ENCODE measurements around the gene FAM193B. TPM values are rescaled to one million over a fixed set of nuclear protein-coding genes. Genes with fewer than 3 reads are reported as not detected.

Gene FAM193B
- total and polyA plus RNA-seq, 9 of the 15 experiments (the other 6 are each of a cell fraction or from before 2014, with no cell fraction given), result 4.4 to 76.4 (median 37.3) TPM

DNA sequence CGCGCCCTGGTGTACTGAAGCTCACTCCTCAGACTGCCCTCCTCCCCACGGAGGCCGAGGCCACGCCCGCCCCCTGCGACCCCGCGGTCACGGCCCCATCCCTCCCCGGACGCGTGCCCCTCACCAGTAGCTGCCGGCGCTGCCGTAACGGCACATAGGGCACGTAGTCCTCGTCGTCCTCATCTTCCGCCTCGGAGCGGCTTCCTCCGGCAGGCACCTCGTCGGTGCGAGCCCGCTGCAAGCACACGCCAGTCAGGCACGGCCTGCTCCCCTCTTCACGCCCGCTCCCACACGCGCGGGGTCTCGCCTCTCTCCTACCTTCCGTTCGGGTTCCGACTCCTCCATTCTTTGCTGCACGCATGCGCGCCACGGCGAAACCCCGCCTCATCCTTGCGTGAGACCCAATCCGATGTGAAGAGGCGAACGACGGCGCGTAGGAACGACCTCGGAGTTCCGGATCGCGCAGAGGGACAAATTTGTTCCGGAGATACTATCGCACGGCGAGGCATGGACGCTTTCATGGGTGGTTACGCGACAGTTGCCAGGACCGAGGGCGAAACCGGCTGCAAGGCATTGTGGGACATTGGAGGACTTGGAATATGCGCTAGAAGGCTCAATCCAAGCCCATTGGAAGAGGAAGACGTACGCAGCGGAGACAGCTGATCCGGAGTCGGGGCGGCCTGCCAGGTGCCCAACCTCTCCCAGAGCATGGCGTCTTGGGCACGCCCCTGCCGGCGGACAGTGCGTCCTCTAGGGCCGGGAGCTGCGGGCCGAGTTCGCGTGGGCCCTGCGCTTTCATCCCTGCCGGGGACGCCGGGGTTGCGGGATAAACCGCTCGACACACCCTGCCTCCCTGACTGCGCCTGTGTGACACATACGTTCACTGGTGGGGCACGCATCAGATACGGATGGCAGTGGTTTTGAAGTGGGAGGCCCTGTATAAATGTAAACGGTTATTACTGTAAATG lies 37.5 kb downstream of the FAM193B start, which contains the start of gene DDX41:
DDX41 (minus strand) TSS at position 361 of the 968 bp plus-strand sequence; CDS start at position 345, 16 bp downstream.
- Histone ChIP-seq H3K9me3 (replicated peaks; ENCODE audit: control insufficient read depth, insufficient read depth, low read depth, low read length) (no peaks in the 10 kb centered on the region), H3K27me3 (ENCODE audit: control insufficient read depth in 2 of 2, insufficient read depth in 2 of 2, low read length in 2 of 2) (no peaks in the 10 kb centered on the region), H3K27ac (ENCODE audit: extremely low read depth, low read depth, low read length) (peak within 1 kb of the TSS; percentile 79), H3K4me3 (peak within 1 kb of the TSS; percentile 77), H3K4me1 (replicated peaks in 1 of 2; ENCODE audit: control insufficient read depth in 2 of 2, insufficient read depth in 2 of 2, low read length in 2 of 2) (peaks cover 9 to 42% of the 10 kb centered on the region in 2 experiments; a peak in 4 of 5 replicates), H3K4me2 (ENCODE audit: insufficient read depth, low read length) (peak within 1 kb of the TSS; percentile 96), H3K9ac (ENCODE audit: insufficient read depth in 1 of 2, low read depth in 2 of 2, low read length in 2 of 2) (peak within 1 kb of the TSS; percentile 82 to 99), H3K9me1 (ENCODE audit: control insufficient read depth, insufficient read depth, low read length) (no peaks in the 10 kb centered on the region), H2AFZ (ENCODE audit: low read depth, low read length) (peak within 1 kb of the TSS; percentile 91), H3K79me2 (ENCODE audit: control insufficient read depth, insufficient read depth, low read length) (peaks cover 39% of the 10 kb centered on the region), H3K36me3 (ENCODE audit: control insufficient read depth, insufficient read depth, low read length) (peaks cover 73% of the 10 kb centered on the region), H4K20me1 (replicated peaks; ENCODE audit: control insufficient read depth, insufficient read depth, low read length) (no peaks in the 10 kb centered on the region; the same call in 1 of the 2 replicates)
- ATAC-seq (peak; percentile 92), DNase-seq (ENCODE audit: extremely low read depth in 1 of 4, low spot score in 3 of 4) (peak; percentile 93 to 99 (median 96)), FAIRE-seq (peak; percentile 100)
- in situ Hi-C loops (cut with MboI), result no loop called here
- intact Hi-C loops (cut with micrococcal nuclease), result loop anchor here (2.0 kb wide), 1 partner anchor 28 kb away; no protein-coding TSS in a partner anchor
- ChIA-PET CTCF (ENCODE audit: low intra/inter-chr PET ratio) (no interaction called here), POLR2A (interaction anchor here (0.6 to 3.1 kb wide), 7 partner anchors 8 to 682 kb away, joined by 3 to 12 read pairs (median 4); no protein-coding TSS in a partner anchor)
- under 1% methylated on average over 94 of the region's 96 CpGs for WGBS (ENCODE audit: insufficient coverage, low coverage, missing lambda C conversion rate)
- TSS peak; percentile 86 for BruUV-seq (replicated peaks)
- TF ChIP-seq ZNF668 (CRISPR knock-in tag; IDR thresholded peaks at IDR 0.05), result no peak
- no peak for TF ChIP-seq HLTF (IDR thresholded peaks at IDR 0.05)
- peak; percentile 84 for TF ChIP-seq MEIS2 (IDR thresholded peaks at IDR 0.05; ENCODE audit: partially characterized antibody)
- TF ChIP-seq COPS2 (conservative IDR thresholded peaks at IDR 0.05), result no peak
- peak; percentile 94 to 97 for TF ChIP-seq MNT (conservative IDR thresholded peaks at IDR 0.05)
- no peak for TF ChIP-seq RFX7 (CRISPR knock-in tag; IDR thresholded peaks at IDR 0.05)
- TF ChIP-seq NFIC (IDR thresholded peaks at IDR 0.05), result peak; percentile 80
- peak; percentile 97 for TF ChIP-seq EP400 (IDR thresholded peaks at IDR 0.05)
- TF ChIP-seq ASH1L (IDR thresholded peaks at IDR 0.05; ENCODE audit: borderline replicate concordance, low read depth, partially characterized antibody), result no peak
- no peak; the same call in 1 of the 2 replicates for TF ChIP-seq ZBTB1 (CRISPR knock-in tag; IDR thresholded peaks at IDR 0.05; ENCODE audit: borderline replicate concordance, low read depth)
- TF ChIP-seq GTF3C2 (IDR thresholded peaks at IDR 0.05; ENCODE audit: borderline replicate concordance, extremely low read depth, insufficient read length), result no peak
- TF ChIP-seq PHF8 (IDR thresholded peaks at IDR 0.05; ENCODE audit: borderline replicate concordance, low read length), result peak; percentile 84
- TF ChIP-seq ZC3H4 (CRISPR knock-in tag; IDR thresholded peaks at IDR 0.05; ENCODE audit: borderline replicate concordance), result peak; percentile 31; the same call in 1 of the 2 replicates
- no peak for TF ChIP-seq PTRF (tag; IDR thresholded peaks at IDR 0.05)
- TF ChIP-seq HOMEZ (CRISPR knock-in tag; IDR thresholded peaks at IDR 0.05), result no peak

Data from K562 (cell line).